HPDE6-E6E7 (cell line): ENCODE measurements around the gene EHD2.
"Not testable (repeated sequence)": the region's sequence is repeated elsewhere in the genome, so short reads cannot be mapped to it uniquely, and the experiment has no call there.

Experiments
- DNase-seq: peaks from one replicate; pipeline ENCODE4 v3.0.0; 2011; ENCODE audit warnings: missing footprints; ENCODE audit errors: extremely low spot score

Gene EHD2

GRCh38 chr19:47749326-47749725 is 36.1 kb downstream of the EHD2 start:
- no peak for DNase-seq

- no peak for DNase-seq
Observed at GRCh38 chr19:47750752-47751151, 37.5 kb downstream of the EHD2 start.

DNA sequence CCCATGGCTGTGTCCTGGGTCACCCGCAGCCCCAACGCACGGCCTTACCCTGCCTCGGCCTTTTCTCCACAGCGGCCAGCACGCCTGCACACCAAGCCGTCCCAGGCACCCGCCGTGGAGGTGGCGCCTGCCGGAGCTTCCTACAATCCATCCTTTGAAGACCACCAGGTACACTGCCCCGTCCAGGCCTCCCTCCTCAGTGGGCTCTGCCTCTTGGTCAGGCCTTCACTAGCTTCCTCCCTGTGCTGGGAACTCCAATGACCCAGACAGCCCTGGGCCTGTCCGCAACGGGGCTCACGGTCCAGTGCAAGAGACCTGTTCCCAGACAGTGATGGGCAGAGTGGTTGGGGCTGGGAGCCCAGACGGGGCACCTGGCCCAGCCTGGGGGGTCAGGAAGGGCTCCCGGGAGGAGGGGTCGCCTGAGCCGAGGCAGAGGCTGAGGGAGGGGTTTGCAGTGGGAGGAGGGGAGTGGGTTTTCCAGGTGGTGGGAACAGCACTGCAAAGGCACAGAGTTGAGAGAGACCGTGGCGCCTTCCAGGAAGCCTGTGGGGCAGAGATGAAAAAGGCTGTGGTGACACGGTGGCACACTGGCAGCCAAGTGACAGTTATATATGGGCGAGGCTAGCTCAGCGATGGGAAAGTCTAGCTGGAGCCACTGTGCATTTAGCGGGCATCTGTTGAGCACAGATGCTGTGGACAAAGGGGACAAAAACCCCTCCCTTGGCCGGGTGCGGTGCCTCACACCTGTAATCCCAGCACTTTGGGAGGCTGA is 39.4 kb downstream of the EHD2 start:
- DNase-seq, result no peak

- no peak for DNase-seq
Observed at GRCh38 chr19:47754206-47755064, 41.2 kb downstream of the EHD2 start.

DNA sequence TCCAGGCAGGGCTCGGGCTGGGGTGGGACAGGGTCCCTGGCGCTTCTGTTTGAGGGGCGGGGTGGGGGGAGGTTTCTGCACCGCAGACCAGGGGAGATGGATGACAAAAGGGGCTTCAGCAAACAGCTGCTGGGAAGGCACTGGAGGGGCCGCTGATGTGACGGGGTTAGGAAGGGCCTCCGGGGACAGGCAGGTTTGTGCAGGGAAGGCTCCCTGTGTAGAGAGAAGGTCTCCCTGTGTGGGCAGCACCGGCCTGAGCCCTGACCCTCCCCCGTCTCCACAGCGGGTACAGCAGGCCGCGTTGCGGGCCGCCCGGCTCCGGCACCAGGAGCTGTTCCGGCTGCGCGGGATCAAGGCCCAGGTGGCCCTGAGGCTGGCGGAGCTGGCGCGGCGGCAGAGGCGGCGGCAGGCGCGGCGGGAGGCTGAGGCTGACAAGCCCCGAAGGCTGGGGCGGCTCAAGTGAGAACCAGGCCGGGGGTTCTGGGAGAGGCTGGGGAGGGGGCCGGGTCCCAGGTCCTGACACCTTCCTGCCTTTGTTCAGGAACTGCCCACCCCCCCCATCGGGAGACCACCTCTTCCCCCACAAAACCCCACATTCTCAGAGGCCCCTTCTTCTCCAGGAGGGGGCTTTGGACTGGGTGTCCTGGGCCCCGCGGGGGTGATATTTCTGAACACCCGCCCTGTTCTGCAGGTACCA is 42.0 kb downstream of the EHD2 start:
- no peak for DNase-seq

DNA sequence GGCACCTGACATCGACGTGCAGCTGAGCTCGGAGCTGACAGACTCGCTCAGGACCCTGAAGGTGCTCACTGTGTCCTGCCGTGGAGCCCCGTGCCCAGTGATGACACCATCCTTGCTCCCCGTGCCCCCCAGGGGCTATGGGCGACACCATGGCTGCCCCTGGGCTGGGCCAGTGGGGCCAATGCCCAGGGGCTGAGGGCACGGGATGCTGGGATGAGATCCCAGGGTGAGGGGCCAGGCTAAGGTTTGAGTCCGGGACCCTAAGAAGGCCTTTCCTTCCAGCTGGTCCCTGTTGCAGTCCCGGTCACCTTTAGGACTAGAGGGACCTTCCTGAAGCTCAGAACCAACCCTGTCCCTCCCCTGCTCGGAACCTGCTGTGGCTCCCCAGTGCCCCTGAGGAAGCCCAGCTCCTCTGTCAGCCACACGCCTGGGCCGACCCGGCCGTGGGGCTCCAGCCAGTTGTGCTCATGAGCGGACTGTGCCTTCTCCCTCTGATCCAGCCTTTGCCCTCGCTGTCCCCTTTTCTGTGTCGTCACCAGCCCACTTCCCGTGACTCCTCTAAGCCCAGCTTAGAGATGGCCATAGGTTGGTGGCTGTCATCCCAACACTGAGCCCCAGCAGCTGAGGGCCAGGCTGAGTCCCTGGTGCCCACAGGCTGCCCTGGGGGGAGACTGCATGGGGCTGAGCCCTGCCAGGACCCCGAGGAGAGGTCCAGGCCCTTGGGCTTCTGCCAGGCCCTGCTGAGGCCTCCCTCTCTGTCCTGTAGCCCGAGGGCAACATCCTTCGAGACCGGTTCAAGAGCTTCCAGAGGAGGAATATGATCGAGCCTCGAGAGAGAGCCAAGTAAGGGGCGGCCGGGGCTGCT is 42.8 kb downstream of the EHD2 start:
- DNase-seq, result no peak

DNA sequence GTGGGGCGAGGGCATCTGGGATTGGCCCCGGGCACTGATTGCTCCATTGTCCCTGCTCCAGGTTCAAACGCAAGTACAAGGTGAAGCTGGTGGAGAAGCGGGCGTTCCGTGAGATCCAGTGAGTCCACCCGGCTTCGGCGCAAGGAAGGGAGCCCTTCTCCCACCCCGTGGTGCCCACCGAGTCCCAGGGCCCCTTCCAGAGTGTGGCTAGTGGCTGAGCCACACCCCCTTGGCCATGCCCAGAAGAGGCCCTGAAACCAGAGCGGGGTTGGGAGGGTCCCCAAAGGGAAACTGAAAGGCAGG is 43.4 kb downstream of the EHD2 start:
- no peak for DNase-seq

DNA sequence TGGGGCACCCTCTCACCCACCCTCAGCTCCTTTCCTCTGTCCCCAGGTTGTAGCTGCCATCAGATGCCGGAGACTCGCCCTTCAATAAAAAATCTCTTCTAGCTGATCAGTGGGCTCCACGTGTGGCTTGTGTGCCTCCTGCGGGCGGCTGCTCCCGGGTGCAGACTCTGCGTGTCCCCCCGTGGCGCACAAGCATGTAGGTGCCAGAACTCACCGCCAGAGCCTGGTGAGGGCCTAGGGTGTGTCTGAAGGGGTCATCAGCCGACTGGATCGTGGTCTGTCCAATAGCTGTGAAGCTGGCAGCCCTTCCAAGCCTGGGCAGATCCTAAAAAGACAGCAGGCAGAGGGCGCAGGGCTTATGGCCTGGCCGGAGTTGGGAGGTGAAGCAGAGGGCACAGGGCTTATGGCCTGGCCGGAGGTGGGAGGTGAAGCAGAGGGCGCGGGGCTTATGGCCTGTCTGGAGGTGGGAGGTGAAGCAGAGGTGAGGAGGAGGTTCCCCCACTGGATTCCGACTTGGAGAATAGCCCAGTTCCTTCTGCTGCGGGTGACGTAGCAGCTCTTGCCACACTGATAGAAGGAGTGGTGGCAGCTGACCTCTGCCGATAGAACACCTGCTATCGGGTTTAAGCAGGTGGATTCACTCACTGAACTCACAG is 43.9 kb downstream of the EHD2 start:
- no peak for DNase-seq

- DNase-seq, result no peak
Observed at GRCh38 chr19:47757617-47758442, 44.6 kb downstream of the EHD2 start.

GRCh38 chr19:47758443-47758804 is 45.2 kb downstream of the EHD2 start:
- DNase-seq, result no peak

DNA sequence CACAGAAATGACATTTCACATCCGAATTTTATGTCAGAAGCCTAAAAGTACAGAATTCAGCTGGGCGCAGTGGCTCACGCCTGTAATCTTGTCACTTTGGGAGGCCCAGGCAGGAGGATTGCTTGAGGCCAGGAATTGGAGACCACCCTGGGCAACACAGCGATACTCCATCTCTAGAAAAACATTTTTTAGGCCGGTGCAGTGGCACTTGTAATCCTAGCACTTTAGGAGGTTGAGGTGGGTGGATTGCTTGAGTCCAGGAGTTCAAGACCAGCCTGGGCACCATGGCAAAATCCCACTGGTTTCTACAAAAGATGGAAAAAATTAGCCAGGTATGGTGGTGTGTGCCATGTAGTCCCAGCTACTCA is 47.4 kb downstream of the EHD2 start:
- DNase-seq, result no peak

GRCh38 chr19:47761566-47761965 is 48.3 kb downstream of the EHD2 start:
- no peak for DNase-seq

- no peak for DNase-seq
Observed at GRCh38 chr19:47762151-47762550, 48.9 kb downstream of the EHD2 start.

GRCh38 chr19:47762615-47763308 is 49.5 kb downstream of the EHD2 start:
- no peak for DNase-seq

GRCh38 chr19:47764705-47765104 is 51.5 kb downstream of the EHD2 start:
- DNase-seq, result not testable (repeated sequence)

DNA sequence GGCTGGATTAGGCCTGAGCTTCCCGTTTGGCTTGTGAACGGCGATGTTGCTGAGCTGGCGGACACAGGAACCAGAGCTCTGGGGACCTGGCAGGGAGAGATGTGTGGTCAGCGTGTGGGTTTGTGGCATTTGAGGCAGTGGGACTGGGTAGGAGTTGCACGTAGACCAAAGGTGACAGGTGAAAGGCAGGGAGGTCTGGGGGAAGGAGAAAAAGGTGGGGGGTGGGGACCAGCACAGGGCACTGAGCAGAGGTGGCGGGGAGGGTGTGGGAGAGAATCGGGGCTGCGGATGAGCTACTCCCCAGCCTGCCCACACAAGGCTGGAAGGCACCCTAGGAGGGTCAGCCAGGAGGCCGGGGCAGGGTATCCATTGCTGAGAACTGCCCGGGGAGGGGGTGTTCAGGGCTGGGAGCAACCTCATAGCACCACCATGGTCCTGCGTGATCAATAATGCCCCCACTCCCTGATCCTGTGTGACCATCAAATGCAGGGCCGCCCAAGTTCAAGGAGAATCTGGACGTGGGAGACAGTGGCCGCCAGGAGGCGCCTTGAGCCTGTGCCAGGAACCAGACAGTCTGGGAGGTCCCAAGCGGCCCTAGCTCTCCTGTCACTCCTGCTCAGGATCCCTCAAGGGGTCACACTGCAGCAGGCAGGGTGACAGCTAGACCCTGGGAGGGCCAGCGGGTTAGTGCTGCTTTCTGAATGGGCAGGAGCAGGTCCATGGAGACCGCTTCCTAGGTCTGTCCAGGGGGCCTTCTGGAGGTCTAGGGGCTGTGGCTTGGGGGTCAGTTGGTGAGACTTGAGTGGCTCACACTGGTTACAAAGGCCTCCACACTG is 52.5 kb downstream of the EHD2 start:
- DNase-seq, result no peak

DNA sequence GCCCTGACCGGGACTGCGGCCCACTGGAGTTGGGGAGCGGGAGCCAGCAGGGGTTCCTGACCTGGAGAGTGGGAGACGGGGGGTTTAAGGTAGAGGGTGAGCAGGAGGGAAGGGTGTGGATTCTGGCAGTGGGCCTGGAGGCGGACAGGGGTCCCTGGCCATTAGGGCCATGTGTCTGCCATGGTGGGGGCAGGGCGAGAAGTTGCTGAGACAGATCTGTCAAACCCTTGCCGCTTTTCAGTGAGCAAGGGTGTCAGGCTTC is 53.1 kb downstream of the EHD2 start:
- DNase-seq, result no peak

DNA sequence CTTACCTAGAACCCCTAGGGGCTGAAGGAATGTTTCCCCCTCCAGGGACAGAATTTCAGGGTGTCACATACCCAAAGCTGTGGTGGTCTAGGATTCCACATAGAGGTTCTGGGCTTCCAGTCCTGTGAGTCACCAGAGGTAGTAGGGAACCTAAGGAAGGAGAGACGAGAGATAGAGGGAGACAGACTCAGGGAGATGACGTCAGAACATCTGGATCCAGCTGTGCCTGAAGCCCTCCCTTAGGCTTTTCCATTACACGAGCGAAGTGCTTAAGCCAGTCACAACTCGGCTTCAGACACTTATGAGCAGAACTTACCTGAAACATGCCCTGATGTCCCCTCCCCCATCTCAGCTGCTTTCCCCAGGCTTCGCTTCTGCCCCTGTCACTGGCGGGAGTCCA is 53.4 kb downstream of the EHD2 start:
- no peak for DNase-seq

- no peak for DNase-seq
Observed at GRCh38 chr19:47767349-47767748, 54.1 kb downstream of the EHD2 start.
